NCI-H1436 (cell line): ENCODE measurements around the gene FOXD1.
"Not testable (repeated sequence)": the region's sequence is repeated elsewhere in the genome, so short reads cannot be mapped to it uniquely, and the experiment has no call there.

Source experiments
- DNase-seq: peaks from one replicate; lab custom pipeline; 2025; lab: John Stamatoyannopoulos, UW

FOXD1 gene

DNA sequence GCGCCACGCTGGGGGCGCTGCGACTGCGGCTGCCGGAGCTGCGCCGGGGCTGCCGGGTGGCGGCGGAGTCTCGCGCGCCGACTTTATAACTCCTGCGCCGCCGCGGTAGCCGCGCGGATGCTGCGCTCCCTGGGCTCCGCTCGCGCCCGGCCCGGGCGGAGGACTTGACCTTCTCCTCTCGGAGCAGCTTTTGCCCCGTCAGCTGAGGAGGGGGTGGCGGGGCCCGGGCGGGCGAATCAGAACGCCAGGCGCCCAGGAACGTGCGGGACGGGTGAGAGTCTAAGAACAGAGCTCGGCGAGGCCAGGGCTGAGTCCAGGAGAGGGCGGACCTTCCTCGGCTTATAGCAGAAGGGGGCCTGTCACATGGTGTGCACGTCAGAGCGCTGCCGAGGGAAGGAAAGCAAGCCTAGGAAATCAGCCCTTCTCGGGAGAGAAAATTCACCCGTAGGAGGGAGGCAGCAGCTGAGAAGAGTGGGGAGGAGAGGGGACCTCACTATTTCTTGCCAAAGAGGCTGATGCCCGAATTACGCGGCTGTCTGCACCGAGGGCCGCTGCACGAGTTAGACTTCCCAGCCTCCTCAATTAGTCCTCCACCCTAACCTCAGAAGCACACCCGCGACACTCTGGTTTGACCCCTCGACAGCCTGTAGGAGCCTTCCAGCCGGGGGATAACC, at the start of gene FOXD1:
Gene FOXD1, minus strand, starts transcription at position 315 of the 674 bp plus-strand sequence. CDS start 415 bp downstream, outside the sequence.
- peak; percentile 80 for DNase-seq

DNA sequence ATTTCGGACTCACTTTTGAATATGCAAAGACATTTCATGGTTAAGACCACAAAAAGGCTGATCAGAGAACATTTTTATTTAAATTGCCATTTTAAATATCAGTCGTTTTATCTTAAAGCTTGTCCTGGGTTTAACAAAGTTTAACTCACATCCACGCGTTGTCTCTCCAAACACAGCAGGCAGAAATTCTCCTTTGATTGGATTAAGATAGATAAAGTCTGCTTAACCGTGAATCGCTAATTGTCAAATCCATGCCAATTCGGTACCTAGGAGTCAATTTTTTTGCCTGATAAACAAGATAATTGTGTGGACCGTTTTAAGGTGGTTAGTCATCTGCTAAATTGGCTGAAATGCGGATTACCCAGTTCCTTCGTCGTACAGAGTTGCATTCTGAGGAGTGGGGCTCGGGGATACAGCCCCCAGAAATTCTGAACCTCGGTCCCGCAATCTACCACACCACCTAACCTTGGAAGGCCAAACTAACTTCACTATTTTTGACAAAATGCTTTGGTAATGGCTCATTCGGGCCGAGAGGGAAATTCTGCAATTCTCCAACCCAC, 49.0 kb upstream of the FOXD1 start:
- DNase-seq, result peak; percentile 3

DNA sequence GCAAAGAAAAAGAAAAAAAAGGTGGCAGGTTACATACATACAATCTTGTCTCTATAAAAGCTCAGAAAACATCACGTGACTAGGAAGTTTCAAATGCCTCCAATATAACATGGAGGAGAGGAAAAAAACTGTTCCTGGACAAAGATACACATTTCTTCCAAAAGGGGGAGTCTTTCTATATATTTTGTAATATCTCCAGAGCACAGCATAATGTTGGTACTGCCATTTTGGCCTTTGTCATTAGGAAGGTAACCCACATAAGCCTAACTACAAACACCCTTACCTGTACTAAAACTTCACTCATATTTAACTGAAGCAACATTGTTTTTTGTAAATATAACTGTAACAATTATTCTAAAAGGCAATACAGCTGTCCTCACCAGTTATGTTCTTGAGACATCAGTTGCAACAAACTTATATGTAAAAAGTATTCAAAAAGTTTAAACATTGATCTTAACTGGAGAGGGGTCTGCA, 48.4 kb upstream of the FOXD1 start:
- peak; percentile 68 for DNase-seq

DNA sequence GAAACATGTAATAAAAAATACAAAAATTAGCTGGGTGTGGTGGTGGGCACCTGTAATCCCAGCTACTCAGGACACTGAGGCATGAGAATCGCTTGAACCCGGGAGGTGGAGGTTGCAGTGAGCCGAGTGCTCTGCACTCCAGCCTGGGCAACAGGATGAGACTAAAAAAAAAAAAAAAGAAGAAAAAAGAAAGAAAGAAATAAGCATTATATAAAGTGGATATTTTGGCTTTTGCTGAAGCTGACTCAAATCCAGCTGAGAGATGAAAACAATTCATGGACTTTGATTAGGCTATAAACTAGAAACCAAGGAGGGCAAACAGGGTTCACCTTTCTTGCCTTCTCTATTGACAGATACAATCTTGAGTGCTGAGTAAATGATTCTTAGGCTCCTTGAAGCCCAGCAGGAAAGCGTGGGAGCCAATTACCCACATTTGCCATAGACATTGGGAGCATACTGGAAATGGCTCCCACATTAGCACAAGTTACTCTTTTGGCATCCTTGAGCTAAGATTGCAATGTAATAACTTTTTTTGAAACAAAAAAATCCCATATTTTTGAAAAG, 47.3 kb upstream of the FOXD1 start:
- DNase-seq, result no peak

DNA sequence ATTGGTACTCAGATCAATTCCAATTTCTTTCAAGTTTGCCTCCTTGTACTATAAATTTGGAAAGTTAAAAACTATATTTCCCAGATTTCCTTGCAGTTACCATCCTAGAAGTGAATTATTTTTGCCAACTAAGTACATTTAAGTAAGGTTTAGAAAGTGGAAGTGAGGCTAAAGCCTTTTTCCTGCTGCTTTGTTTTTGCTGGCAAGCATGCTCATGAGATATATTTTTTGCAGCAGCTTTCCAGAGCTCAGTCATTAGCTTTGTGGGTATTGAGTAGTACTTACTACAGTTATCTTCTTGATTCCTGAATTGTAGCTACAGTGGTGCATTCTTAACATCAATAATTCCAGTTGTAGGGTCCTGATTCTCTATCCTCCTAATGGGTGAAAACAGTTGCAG, 46.1 kb upstream of the FOXD1 start:
- no peak for DNase-seq

DNA sequence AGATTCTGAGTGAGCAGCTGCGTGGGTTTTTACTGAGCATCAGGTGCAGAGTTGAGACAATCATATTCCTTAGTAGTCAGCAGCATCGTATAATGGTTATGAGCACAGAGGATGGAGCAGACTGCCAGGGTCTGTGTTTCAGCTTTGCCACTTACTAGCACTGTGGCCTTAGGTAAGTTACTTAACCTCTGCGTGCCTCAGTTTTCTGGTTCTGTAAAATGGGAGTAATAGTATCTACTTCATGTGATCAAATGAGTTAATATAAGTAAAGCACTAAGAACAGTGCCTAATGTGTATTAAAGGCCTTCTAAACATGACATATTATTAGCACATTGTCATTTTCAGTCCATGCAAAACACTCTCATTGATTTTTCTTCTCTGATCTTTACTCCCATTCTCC, 44.8 kb upstream of the FOXD1 start:
- DNase-seq, result no peak

DNA sequence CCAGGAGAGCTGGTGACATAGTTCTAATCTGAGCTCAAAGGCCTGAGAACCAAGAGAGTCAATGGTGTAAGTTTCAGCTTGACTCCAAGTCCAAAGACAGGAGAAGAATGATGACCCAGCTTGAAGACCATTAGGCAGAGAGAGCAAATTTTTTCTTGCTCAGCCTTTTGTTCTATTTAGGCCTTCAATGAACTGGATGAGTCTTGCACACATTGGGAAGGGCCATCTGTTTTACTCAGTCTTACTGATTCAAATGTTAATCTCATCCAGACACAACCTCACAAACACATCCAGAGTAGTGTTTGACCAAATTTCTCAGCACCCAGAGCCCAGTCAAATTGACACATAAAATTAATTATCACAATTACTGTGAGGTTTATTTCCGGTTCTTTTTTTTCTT, 42.6 kb upstream of the FOXD1 start:
- no peak for DNase-seq

DNA sequence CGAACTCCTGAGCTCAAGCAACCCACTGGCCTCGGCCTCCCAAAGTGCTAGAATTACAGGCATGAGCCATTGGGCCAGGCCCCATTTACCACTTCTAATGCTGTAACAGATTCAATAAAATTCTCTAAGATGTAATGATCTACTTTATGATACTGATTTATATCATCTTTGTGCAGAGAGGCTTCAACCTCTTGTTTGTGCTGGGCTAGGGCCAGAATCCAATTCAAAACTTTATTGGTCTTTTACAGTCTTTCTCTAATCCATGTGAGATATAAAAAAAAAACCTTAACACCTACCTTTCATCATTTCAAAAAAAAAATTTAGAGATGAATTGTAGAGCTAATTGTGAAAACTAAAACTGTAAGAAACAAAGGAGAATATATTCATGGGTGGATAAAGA, 41.5 kb upstream of the FOXD1 start:
- DNase-seq, result no peak

DNA sequence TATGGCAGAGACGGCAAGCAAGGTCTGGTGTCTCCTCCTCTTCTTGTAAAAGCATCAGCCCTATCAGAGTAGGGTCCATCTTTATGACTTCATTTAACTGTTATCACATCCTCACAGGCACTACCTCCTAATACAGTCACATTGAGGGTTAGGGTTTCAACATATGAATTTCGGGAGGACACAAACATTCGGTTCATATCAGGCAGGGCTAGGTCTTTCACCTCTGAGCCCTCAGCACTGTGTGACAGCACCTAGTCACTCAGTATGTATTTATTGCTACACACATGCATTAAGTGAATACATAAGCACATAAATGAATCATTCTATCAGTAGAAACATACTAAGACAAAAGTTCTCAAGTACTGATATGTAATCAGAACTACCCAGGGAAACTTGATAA, 40.2 kb upstream of the FOXD1 start:
- DNase-seq, result no peak

DNA sequence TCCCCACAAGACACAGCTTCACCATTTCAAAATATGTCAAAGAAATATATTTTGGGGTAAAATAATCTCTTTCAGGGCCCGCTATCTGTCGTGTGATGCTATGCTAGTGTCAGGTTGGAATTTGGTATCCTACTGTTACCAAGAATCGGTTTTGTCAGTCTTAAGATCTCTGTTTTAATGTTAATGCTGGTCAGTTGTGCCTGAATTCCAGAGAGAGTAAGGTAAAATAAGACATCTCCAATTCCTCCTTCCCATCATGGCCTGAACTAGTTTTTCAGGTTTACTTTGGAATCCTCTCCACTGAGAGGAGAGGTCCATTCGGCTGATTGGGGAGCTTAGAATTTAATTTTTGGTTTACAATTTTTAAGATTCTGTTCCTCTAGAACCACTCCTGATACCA, 39.2 kb upstream of the FOXD1 start:
- DNase-seq, result no peak

DNA sequence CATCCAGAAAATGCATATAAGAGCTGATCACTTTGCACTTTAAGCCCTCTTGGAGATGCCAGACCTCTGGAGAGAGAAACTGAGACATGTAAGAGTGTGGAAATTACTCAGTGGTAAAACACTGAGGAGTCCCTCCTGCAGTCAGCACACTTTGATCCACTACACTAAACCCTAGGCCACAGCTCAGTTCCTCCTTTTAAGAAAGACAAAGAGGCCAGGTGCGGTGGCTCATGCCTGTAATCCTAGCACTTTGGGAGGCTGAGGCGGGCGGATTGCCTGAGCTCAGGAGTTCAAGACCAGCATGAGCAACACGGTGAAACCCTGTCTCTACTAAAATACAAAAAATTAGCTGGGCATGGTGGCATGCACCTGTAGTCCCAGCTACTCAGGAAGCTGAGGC, 38.7 kb upstream of the FOXD1 start:
- DNase-seq, result not testable (repeated sequence)

DNA sequence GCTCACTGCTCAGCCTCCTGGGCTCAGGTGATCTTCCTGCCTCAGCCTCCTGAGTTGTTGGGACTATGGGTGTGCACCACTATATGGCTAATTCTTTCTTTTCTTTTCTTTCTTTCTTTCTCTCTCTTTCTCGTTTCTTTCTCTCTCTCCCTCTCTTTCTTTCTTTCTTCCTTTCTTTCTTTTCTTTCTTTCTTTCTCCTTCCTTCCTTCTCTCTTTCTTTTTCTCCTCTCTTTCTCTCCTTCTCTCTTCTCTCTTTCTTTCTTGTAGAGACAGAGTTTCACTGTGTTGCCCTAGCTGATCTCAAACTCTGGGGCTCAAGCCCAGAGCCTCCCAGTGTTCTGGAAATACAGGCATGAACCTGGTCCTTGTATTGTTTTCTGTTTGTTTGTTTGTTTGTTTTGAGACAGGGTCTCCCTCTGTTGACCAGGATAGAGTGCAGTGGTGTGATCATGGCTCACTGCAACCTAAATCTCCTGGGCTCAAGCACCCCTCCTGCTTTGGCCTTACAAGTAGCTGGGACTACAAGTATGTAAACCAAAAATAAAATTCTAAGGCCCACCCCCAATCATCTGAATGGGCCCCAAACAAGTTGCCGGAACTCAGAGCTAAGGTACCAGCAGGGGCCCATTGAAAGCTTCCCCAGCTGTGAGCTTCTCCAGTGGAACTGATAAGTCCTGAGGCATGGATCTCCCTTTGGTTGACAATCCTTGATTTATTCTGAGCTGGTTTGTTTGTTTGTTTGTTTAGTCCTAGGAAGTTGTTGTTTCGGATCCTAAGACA, 37.7 kb upstream of the FOXD1 start:
- no peak for DNase-seq

DNA sequence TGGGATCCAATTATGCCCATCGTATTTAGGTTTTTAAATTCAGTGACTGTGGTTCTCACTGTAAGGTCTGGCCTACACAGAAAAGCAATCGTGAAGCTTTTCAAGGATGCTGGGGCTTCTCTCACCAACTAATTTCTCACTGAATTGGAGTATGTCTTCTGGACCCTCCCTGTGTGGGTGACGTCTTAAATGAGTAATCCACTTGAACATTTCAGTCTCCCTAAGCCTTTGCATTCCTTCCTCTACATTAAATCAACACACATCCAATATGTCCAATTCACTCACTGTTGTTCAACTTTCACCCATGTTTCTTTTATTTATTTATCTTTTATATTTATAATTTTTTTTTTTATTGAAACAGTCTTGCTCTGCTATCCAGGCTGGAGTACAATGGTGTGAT, 37.1 kb upstream of the FOXD1 start:
- DNase-seq, result no peak

DNA sequence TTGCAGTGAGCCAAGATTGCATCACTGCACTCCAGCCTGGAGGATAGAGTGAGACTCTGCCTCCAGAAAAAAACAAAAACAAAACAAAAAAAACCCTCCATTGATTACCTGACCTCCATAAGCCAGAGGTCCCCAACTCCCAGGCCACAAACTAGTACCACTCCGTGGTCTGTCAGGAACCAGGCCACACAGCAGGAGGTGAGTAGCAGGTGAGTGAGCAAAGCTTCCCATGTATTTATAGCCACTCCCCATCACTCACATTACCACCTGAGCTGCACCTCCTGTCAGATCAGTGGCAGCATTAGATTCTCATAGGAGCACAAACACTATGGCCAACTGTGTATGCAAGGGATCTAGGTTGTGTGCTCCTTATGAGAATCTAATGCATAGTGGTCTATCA, 35.9 kb upstream of the FOXD1 start:
- DNase-seq, result no peak

DNA sequence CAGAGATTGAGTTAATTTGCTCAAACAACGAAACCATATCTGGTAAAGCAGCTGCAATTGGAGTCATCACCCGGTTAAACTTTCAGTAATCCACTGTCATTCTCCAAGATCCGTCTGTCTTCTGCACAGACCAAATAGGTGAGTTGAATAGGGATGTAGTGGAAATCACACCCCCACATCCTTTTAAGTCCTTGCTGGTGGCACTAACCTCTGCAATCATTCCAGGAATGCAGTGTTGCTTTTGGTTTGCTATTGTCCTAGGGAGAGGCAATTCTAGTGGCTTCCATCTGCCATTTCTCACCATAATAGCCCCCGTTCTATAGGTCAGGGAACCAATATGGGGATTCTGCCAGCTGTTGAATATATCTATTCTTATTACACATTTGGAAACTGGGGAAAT, 35.1 kb upstream of the FOXD1 start:
- DNase-seq, result no peak

DNA sequence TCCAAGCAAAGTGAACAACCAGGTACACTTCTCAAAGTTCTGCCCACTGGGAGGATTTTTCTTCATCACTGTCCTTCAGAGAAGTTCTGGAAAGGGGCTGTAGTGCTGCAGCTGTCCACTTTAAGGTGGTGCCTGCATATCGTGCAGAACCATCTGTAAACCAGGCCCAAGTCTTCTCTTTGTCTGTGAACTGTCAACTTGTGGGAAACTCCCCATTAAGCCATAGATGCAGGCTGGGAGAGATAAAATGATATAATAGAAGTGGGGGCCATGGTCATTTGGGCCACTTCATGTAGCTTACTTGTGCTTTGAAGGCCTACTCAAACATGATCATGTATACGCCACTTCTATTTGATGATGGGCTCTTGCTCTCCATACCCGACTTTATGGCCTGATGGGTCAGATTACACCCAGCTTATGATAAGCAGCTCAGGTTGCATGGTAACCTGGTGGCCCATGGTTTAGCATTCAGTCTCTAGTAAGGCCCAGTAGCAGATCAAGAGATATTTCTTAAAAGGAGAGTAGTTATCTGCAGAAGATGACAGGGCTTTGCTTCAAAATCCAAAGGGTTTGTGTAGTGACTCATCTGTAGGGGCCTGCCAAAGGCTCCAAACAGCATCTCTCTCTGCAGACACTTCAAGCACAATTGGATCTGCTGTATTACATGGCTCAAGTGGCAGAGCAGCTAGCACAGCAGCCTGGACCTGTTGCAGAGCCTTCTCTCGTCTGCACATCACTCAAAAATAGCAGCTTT, 34.0 kb upstream of the FOXD1 start:
- peak; percentile 4 for DNase-seq

DNA sequence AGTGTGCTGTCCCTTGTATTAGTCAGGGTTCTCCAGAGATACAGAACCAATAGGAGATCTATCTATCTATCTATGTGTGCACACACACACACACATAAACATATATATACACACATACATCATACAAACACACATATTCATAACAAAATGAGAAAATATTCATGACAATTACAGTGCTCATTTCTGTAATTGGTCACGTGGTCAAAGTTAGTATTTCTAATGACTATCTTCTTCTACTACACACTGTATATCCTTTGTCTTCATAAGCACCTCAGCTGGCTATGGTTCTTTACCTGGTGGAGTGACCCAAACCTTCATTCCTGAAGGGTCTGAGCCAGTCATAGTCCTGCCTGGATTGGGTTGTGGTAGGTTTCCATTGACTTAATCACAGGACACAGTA, 31.9 kb upstream of the FOXD1 start:
- DNase-seq, result no peak

DNA sequence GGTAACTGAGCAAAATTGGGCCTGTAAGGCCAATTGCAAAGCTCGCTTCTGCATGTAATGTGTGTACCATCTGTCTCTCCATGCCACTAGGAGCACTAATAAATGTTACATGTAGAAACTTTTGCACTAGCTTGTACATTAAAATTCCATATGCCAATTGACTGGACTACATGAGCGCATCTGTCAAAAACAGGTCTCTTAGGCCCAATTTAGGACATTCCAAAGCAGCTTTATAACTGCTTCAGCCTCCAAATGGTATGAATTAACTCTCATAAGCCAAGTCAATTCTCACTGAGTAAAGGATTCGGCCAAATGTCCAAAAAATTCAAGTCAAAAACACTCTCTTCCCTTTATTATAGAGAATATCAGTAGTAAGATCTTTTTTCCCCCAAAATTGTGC, 23.5 kb upstream of the FOXD1 start:
- no peak for DNase-seq

DNA sequence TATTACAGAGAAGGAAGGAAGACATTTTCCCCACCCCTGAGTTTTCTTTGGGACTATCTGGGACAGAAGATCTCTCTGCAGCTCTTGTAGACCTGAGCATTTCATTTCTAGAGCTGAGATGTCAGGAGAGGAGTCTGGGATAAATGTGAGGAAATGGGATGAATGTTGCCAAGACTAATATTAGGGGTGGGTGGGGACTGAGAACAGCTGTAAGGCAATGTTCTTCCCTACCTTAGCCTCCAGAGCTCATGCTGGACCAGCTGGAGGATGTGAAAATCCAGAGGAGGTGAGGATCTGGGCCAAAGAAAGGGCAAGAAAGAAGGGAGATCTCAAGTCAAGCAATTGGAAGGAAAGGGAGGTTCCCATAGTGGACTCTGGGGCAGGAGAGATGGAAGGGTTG, 23.1 kb upstream of the FOXD1 start:
- no peak for DNase-seq

DNA sequence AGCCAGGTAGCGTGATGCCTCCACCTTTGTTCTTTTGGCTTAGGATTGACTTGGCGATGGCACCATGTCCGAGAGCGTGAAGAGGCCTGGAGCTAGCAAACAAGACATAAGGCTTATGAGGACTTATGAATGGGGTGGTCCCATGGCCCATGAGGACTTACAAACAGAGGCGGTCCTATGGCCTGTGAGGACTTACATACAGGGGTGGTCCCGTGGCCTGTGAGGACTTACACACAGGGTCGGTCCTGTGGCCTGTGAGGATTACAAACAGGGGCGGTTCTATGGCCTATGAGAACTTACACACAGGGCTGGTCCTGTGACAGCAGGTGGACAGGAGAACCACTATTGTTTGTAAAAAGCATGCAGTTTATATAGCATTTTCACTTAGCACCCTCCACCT, 21.3 kb upstream of the FOXD1 start:
- no peak for DNase-seq

DNA sequence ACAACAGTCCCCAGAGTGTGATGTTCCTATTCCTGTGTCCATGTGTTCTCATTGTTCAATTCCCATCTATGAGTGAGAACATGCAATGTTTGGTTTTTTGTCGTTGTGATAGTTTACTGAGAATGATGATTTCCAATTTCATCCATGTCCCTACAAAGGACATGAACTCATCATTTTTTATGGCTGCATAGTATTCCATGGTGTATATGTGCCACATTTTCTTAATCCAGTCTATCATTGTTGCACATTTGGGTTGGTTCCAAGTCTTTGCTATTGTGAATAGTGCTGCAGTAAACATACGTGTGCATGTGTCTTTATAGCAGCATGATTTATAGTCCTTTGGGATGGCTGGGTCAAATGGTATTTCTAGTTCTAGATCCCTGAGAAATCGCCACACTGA, 20.1 kb upstream of the FOXD1 start:
- DNase-seq, result not testable (repeated sequence)

DNA sequence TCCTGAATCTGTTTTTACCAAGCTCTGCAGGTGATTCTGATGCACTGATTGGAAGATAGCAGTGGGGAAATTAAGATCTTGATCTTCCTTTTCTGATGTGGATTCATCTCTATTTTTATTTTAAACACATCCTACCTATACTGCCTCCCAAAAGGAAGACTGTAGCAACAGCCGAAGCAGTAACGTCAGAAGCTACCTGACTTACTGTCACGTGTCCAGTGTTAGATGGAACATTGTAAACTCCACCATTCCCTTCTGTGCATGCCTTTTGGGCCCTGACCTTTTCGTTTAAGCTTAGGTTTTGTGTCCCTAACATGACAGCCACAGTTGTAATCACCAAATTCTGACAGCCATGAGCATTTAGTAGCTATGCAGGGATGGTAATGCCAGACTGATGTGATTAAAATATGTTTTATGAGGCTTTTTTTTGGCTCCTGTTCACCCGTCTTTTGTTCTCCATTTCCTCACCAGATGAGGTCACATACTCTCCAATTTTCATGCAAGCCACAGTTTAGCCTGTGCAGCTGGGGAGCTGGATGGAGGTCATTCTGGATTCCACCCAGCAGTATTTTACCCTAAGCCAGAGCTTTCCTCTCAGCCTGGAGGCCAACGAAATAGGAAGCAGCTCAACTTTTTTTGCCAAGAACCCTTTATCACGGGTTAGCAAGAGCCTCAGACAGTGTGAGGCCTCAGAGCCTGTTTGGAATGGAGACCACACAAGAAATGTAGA, 15.6 kb upstream of the FOXD1 start:
- no peak for DNase-seq
